Amniotic stem cell (primary cell): ENCODE data around the gene SI.
"Not testable (repeated sequence)": the region's sequence is repeated elsewhere in the genome, so short reads cannot be mapped to it uniquely, and the experiment has no call there.

ENCODE experiments used
- DNase-seq: peaks from one replicate; lab custom pipeline; 2025; lab: John Stamatoyannopoulos, UW

The SI gene

DNA sequence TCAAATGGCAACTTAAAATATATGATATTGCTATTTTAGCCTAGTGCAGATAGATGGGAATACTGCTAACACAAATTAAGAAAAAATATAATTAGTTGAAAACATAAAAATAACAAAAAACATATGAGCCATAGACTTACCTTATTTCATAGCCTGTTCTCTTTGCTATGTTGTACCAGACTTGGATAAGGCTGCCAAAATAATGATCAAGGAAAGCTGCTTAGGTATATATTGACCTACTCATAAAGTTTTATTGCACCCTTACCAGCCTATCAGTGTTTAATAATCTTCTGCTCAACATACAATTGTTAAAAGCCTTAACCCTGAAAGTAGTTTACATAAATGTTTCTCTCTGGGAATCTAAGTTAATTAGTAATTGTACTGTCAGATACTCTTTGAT, at the start of gene SI:
Gene SI, minus strand, starts transcription at position 204 of the 400 bp plus-strand sequence. CDS start 2,484 bp downstream, outside the sequence.
- DNase-seq: no peak

DNA sequence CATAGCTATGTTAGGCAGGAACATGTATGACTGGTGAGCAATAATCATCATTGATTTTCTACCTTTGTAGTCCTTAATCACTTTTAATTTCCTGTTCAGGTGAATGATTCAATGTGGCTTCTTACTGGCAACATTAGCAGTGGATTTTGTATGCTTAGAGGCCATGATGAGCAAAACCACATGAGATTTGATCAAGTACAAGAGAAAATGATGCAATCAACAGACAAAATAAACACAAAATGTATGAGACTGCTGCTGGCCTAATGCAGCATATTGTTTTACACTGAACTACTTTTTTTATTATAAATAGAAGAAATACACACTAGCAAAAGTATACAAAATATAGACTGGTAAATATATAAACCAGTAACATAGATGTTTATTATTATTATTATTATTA, 47.5 kb upstream of the SI start:
- DNase-seq: no peak

DNA sequence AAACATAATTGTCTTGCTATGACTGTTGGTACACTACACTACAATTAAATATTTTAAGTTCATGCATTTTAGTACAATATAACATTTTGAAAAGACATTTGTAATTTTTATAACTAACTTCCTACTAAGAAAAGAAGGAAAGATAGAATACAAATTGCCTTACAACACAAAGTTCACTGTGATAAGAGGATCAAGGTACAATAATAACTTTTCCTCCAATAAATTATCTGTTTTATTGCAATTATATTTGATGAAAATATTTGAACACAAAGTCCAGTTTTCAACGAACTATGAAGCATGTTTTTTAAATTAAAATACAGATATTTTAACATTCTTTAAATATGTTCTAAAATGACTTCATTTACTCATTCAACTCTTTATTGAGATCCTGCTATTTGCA, 33.1 kb upstream of the SI start:
- DNase-seq: no peak

DNA sequence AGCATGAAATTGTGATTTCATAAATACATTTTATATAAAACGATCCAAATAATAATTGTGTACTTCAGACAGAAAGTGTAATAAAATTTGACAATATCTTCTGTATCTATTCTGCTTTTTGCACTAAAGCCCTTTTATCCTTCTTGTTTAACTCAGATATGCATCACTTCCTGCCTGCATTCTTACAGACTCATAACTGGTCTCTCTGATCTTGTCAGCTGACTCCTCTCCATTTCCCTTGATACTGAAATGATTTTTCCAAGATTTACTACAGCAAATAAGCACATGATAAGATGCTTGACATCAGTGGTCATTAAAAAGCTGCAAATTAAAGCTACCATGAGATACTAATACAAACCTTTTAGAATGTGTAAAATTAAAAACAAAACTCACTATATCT, 25.3 kb upstream of the SI start:
- no peak for DNase-seq

DNA sequence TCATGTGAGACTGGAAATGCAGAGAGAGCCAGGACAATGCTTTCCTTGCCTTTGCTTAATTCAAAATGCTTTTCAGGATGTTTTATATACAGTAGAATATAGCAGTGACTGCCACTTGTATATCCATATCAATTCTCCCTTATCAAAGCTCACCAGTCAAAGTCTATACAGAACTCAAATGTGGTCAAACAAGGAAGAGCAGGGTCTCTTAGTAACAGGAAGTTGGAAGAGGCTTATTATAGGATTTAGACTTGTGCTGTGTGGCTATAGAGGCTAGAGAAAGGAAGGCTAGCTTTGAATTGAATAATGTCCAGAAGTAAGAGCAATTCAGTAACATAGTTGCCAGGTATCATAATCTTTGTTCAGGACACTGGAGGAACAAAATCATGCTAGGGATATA, 4.4 kb upstream of the SI start:
- DNase-seq: no peak

DNA sequence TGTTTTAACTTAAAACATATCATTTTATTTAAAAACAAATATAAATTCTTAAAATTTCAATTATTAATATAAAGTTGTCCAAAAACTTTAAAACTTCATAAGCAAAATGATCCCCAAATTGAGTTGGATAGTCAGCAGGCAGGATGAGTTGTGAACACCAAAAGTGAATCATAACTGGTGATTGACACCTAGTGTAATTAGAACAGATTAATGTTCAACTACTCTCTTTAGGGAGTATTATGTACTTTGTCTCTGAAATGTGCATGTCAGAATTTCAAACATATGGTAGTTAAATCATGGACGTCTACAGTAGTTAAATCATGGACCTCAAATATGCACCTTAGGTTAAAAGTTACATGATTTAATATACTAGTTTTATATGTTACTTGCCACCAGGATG, 2.9 kb upstream of the SI start:
- no peak for DNase-seq

DNA sequence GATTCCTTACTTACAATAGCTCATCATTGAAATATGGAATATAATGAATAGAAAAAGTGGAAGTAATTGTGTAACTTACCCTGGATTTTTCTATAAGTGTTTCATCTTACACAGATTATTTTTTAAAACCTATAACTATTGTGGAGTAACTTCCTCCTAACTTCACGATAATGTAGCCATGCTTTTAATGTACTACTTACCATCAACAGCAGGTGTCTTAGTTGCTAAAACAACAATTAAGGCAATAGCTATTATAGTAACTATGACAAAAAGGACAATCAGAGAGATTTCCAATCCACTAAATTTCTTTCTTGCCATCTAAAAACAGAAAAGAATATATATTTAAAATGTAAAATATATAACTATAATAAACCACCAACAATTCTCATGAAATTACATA, 2.6 kb downstream of the SI start:
- no peak for DNase-seq

DNA sequence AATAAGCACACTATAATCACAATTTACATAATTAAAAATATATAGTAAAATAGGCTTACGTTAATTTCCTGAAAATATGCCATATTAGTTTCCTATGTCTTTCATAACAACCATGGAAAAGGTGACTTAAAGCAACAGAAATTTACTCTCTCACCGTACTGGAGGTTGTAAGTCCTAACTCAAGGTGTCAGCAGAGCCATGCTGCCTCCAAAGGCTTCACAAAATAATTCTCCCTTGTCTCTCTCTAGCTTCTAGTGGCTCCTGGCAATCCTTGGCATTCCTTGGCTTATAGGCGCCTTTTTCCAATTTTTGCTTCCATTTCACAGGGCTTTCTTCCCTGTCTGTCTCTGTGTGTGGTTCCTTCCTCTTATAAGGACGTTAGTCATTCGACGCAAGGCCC, 7.6 kb downstream of the SI start:
- no peak for DNase-seq

DNA sequence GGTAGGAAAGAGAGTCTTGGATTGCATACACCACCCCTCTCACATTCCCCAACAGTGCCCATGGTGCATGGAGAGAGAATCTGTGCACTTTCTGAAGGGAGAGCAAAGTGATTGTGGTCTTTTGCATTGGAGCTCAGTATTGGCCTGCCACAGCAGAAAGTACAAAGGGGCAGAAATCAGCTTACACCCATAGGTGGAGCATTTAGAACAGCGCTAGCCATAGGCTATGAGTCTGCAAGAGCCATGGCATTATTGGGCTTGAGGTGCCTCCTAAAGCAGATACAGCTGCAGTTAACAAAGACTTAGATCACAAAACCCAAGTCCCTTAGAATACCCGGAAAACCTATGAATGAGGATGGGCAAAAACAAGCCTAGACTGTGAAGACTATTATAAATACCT, 21.8 kb downstream of the SI start:
- DNase-seq: no peak

DNA sequence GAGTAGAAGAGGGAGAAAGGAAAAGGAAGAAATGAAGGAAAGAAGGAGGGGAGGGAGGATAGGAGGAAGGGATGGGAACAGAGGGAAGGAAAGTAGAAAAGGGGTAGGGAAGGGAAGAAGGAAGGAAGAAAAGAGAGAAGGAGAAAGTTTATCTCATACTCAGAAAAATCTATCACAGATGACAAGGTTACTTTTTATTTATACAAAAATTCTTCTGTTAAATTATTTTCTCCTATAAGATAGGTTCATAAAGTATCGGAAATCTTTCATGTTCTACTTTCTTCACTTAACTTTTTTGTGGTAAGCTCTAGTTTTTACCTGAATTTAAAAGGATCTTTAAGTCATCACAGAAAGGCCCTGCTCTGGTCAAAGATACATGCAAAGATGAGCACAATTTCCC, 38.1 kb downstream of the SI start:
- DNase-seq: no peak

DNA sequence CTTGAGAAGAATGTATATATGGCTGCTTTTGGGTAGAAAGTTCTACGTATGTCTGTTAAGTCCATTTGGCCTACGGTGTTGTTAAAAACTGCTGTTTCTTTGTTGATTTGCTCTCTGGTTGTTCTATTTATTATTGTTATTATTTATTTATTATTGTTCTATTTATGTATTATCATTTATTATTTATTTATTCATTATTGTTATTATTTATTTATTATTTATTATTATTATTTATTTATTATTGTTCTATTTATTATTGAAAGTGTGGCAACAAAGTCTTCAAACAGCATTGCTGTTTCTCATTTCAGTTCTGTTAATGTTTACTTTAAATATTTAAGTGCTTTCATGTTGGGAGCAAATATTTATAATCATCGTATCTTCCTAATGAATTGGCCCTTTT, 66.7 kb downstream of the SI start:
- DNase-seq: no peak

DNA sequence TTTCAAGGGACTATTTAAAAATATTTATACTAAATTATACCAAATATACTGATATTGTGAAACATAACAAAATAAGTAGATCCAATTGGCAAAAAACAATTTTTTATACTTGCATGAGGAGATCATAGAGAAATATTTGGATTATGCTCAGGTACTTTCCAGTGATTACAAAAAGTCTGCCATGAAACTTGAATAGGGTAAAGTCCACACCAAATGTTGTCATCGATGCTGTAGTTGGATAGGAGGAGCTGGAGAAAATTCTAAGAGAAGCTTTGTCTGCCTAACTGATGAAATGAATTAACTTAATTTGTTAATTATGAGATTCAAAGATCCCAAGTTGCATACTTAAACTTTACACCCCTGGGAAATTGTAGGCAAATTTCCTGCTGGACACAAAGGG, 93.3 kb downstream of the SI start:
- no peak for DNase-seq

DNA sequence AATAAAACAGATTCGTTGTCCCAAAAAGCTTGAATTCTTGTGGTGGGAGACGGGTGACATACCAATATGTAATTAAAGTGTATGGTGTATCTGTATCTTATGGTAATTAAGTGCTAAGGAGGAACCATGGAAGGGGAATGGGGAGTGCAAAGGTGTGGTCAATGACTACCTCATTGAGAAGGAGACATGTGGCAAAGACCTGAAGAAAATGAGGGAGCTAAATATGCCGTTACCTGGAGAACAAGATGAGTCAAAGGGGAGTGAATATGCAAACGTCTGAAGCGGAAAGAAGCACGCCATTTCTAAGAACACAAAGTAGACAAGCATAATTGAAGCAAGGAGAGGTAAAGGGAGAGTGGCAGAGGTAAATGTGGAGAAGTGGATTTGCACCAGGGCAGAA, 115.7 kb downstream of the SI start:
- DNase-seq: no peak

DNA sequence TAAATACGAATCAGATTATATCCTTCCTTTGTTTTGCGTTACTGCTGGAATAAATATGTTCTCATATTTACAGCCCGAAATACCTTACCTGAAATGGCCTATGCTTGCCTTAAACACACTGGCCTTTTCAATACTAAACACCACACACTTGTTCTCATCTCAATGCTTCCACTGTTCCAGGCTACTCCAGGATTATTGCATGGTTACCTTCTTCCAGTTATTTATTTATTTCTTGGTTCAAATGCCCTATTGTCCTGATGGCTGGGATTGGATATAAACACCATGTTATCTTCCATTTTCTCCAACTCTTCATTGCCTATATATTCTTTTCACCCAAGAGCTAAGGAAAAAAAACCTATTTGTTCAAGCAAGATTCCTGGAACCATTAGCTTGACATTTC, 125.3 kb downstream of the SI start:
- no peak for DNase-seq

DNA sequence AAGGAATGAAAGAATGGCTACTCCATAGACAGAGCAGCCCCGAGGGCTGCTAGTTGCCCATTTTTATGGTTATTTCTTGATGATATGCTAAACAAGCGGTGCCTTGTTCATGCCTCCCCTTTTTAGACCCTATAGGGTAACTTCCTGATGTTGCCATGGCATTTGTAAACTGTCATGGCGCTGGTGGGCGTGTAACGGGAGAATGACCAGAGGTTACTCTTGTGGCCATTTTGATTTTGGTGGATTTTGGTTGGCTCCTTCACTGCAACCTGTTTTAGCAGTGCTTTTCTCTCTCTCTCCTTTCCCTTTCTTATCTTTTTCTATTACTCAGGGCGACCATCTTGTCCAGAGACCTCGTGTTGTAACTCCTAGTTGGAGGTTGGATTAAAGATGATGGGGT, 126.9 kb downstream of the SI start:
- not testable (repeated sequence) for DNase-seq

DNA sequence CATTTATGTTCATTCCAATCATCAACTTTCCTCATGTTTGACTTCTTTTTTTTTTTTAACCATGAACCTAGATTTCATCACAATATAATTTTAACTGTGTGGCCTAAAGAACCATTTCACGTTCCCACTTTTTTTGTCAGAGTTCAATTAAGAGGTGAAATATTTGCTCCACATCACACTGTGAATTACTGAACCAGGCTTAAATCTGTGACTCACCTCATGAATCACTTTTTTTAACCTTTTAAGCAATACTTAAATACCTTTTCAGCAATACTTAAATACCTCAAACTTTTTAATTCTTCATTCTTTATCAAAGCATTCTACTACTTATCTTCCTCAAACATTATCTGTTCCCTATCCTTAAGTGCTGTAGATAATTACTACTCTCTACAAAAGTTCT, 137.6 kb downstream of the SI start:
- no peak for DNase-seq

DNA sequence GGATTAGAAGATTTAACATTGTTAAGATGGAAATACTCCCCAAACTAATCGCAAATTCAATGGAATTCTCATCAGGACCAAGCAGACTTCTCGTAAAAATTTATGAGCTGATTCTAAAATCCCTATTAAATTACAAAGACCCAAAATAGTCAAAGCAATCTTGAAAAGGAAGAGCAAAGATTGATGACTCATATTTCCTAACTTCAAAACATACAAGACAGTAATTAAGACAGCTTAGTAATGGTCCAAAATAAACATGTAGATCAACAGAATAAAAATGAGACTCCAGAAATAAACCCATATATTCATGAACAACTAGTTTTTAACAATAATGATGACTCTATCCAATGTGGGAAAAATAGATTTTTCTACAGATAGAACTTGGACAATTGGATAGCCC, 148.7 kb downstream of the SI start:
- no peak for DNase-seq
